Superior temporal gyrus (tissue), 1 donor: ENCODE data around the gene GRAMD2B.

Experiments
- DNase-seq: peaks from one replicate; pipeline ENCODE4 v3.0.0-alpha.2; 2016; ENCODE audit errors: extremely low spot score

The GRAMD2B gene

DNA sequence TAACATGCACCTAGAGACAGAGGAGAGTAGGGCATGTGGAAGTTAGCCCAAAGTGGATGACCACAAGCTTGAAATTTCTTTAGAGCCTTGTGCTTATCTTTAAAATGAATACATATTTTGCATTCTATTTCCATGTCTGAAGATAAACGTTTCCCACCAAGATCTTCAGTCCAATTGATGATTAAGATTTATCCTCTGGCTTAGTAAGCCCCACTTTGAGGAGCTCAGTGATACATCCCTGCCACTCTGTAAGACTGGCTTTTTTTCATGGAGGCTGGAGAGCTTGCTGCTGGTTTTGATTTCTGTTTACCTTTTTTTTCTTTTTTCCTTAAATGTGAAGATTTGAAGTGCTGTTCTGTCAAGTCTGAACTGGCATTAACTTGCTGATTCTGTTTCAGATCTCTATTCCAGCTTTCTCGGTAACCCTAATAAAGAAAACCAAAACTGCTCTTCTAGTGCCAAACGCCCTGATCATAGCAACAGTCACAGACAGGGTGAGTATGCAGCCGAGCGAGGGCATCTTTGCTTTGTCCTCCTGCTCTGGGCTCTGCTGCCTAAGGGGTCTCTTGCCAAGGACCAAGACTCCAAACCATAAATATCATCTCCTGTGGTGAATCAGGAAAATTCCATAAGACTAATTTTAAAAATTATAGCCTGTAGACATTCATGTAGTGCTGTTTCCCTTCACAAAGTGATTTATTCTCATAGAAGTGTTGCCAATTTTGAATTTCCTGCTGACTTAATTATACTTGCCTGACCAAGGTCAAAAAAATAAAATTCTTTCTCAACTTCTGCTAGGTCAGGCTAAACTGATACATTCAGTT is 54.3 kb downstream of the GRAMD2B start:
- DNase-seq, result no peak

DNA sequence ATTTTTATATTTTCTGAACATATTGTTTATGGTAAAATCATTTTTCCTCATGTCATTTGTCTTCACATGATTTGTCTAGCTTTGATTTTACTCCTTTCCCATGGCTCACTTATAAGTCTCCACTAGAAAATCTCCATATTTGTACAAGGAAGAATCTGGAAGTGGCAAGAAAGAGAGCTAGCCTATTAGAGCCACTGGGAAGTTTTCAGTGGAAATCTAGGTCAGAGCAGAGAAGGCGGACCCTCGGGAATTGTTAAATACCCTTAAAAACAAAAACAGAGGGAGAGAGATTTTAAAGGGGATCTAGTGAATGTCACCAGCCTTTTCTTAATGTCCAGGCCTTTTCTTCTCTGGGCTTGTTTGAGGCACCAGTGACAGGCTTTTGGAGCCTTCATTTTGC is 56.6 kb downstream of the GRAMD2B start:
- DNase-seq, result no peak

DNA sequence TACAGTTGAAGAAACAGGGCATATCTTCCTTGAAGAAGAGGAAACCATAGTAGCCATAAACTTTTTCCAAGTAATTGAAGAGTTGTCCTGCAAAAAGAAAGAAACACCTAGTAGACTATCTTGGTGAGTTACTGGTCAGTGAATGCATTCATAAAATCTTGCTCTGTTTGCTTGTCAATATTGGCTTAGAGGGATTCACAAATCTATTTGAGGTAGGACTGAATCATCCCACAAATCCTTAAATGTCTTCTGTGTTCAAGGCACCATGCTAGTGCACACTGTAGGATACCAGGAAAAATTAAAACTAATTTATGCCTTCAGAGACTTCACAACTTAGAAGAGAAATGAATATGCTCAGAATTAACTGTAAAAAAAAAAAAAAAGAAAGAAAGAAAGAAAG is 57.6 kb downstream of the GRAMD2B start:
- DNase-seq, result no peak

DNA sequence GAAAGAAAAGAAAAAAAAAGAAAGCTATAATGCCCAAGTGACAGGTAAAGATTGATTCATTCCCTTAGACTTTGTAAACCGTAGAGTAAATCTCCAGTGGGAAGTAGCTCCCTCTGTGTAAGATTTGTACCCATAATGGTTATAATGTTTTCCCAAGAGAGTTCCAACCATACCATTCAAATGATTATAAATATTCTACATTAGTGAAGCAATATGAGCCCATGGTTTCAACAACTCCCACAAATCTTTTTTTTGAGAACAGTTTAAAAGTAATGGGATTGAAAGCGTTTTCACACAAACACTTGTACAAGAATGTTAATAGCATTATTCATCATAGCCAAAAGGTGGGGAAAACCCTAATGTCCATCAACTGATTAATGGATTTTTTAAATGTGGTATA is 58.0 kb downstream of the GRAMD2B start:
- DNase-seq, result no peak

DNA sequence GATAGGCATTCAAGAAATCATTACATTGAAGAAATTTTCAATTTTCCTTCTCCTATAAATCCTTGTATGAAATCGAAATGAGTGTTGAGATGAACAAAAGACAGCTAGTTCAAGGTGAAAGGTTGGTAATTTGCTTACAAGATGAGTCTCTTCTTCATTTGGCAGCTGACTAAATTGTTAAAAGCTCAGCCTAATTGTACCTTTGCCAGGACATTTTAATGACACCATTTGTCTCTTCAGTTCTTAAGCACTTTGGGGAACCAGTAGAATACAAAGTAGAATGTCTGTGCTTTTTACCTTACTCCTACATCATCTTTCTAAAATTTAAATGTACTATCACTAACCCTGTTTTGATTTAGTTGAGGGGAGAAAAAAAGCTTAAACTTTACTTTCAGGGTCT is 59.4 kb downstream of the GRAMD2B start:
- DNase-seq, result no peak

DNA sequence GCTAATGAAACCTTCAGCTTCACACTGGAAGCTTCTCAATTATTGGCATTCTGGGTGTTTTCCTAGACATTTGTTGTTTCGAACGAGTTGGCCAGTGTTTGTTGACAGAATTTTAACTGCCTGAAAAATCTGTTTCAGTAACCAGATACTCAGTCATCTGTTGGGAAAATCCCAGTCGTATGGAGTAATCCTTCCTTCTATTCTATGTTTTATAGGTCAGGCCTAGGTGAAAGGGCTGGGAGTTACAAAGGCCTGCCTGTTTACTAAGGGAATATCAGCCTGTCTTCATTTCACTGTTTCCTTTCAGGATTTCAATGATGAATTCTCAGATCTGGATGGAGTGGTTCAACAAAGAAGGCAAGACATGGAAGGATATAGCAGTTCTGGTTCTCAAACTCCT is 59.9 kb downstream of the GRAMD2B start:
- no peak for DNase-seq

DNA sequence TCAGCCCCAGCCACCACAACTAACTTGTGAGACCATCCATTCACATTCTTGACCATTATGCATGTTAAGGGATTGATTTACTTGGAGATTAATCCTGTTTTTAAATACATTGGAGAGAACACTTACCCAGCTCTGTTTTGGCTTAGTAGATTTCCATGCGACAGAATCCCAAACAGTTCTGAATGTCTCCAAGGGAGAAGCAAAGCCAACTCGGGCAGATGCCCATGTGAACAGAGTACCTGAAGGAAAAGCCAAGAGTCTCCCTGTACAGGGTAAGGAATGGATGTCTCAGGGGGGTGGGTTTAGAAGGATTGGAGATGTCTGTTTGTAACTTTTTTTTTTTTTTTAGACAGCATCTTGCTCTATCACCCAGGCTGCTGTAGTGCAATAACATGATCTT is 61.0 kb downstream of the GRAMD2B start:
- no peak for DNase-seq

DNA sequence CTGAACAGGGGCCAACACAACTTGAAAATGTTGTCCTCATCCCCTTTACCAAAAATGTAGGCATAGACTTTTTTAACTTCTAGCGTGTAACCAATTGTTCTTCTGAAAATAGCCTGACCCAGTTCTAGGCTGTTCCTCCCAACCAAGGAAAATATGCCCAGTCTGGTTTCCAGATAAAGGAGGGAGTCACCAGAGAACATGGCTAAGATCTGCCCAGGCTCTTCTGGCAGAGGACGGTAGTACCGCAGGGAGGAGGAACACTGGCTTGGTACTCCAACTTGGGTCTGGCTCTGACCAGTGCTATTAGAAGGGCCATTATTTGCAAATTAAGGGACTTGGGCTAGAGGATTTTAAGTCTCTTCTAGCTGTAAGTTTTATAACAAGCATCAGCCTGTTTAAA is 63.1 kb downstream of the GRAMD2B start:
- DNase-seq, result no peak

DNA sequence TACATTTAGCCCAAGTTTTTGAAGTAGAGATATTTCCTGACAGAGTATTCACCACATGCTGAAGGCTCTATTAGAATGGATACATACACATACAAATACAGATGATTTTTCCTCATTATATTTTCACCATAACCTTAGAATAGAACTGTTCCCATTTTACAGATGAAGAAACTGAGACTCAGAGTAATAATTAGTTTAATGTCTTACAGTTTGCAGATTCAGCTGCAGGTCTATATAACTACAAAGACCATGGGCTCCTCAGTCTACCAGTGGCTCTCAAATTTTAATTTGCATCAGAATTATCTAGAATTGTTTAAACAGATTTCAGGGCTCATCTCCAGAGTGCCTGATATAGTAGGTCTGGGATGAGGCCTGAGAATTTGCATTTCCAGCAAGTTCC is 64.4 kb downstream of the GRAMD2B start:
- DNase-seq, result no peak

DNA sequence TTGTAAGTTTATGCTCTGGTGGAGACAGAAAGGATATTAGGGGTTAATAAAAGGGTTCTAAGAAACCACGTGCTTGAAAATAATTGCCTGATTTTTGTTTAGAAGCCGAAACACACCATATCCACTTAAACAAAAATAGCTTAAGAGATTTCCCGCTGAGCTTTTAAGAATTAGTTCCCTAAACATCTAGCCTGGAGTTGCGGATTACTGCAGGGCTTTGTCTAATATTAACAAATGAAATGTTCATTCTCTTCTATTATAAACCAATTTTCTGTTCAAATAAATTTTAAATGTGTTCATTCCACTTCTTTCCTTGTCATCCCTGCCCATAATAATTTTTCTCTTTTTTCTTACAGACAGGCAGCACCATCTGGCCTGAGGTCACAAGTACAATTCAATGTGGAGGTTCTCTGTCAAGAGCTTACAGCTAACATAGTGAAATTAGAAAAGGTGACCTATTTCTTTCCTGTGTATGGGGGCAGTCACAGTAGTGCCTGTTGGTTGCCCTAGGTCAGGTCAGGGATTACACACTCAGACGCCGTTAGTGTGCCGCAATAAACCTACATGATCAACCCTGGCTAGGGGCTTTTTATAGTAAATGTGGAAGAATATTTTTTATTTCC is 65.3 kb downstream of the GRAMD2B start:
- DNase-seq, result peak; percentile 16

DNA sequence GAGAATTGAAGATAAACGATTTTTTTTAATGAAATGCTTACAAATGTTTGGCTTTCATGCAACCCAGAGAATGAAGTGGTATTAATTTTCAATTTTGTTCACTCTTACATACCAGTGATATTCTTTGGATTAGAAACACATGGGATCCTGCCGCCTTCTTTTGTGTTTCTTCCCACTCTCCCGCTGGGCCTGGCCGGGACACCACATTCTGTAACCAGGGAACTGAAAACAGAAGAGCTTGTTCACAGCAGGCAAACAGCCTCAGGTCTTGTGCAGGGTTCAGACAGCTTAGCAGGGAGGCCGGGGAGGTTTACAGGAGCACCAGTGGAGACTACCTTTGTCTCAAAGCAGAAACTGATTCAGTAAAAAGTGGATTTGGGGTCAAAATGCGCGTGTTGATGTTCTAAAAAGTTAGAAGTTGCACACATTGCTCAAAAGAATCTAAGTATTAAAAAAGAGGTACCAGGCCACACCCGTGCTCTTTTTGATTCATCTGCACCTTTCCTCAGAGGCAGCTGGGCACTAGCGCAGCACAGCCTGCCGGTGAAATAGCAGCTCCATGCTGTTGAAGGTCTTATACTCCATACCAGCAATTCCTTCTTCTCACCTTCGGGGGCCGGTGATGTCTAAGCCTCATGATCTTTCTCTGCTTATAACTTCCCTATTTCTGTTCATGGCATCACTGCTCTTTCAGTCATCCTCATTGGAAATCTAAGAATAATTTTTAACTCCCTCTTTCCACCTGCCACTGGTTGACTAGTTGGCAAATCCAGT is 67.1 kb downstream of the GRAMD2B start:
- DNase-seq, result peak; percentile 41

DNA sequence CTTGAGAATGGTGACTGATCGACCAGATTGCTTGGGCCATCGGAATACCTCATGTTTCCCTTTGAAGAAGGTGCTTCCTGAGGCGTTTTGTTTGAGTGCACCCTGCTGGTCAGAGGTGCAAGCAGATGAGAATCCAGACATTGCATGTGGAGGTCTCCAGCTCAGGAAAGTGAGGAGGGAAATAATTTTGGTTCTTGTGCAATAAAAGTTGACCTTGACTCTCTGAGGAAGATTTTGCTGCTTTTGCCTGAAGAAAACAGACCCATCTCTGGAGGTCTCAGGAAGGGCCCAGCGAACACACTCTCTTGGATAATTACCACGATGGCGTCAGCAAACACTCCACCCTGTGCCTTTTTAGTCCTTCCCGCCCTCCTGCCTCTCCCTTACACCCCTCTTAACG is 69.7 kb downstream of the GRAMD2B start:
- no peak for DNase-seq

DNA sequence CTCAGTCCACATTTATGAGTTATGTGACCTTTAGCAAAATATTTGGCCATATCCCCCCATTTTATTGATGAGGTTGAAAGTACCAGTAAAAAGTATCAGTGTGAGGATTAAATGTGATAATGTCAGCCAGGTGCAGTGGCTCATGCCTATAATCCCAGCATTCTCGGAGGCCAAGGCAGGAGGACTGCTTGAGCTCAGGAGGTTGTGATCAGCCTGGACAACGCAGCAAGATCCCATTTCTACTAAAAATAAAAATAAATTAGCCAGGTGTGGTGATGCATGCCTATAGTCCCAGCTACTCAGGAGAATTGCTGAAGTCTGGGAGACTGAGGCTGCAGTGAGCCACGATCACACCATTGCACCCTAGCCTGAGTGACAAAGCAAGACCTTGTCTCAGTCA is 71.2 kb downstream of the GRAMD2B start:
- no peak for DNase-seq

DNA sequence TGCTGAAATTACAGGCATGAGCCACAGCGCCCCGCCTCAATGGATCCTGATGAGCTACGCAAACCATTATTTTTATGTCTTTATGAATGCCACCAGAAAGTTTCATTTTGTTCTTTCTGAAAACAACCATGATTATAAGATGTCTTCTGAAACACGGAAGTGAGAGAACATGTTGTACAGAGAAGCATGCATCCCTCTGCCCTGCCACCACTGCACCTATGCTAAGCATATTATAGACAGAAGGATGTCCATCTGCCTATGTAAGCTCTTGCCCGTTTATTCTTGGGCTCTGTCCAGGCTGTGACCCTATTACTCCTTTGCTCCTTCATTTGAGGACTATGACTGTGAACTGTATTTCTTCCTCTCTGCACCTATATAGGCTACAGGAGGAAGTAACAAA is 74.3 kb downstream of the GRAMD2B start:
- DNase-seq, result no peak

DNA sequence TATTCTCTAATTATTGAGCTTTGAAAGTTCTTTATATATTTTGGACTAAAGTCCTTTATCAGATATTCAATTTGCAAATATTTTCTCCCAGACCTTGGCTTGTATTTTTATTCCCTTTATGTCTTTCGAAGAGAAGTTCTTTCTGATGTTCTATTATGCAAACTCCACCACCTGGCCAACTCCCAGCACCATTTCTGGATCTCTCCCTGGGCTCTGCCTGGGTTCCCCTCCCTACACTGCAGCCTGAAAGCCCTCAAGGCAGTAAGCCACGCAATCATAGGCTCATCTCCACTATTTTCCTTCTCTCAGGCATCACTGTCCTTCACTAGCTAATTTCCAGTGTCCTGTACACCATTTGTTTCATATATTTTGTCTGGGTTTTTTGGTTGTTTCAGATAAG is 76.1 kb downstream of the GRAMD2B start:
- DNase-seq, result no peak

DNA sequence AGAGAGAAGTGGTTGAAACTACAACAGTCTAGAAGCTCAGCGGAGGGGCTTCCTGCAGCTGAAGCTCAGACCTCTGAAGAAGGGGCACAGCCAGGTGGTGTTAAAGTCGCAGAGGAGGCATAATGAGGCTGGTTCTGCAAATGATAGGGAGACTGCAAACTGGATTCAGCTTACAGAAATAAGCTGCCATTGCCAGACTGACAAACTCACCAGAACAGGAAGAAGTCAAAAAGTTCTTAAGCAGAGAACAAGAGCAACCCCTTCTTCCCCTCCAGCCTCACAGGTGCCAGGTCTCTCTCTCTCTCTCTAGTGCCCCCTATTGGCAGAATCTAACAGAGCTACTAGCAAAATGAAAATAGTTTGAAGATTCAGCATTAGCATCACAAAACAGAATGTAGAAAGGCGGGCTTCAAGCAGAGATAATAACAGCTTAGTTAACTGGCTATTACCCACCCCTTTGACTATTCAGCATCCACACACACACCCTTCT is 76.7 kb downstream of the GRAMD2B start:
- DNase-seq, result peak; percentile 56

DNA sequence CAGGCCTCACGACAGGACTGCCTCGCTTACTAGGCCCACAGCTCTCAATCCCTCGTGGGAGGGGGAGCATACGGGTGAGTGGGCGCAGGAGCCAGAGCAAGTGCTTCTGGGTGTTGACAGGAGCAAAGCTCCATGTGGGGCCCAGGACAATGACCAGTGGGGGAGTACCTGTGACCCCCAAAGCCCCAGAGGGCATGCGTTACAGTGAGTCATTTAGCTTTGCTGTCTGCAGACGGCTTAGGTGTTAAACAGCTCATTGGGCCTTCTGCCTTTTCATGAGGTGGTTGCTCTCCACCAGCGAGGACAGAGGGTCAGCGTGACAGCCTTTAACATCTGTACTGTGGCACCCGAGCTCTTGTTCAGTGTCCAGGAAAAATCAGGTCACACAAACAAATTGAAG is 78.2 kb downstream of the GRAMD2B start:
- no peak for DNase-seq

DNA sequence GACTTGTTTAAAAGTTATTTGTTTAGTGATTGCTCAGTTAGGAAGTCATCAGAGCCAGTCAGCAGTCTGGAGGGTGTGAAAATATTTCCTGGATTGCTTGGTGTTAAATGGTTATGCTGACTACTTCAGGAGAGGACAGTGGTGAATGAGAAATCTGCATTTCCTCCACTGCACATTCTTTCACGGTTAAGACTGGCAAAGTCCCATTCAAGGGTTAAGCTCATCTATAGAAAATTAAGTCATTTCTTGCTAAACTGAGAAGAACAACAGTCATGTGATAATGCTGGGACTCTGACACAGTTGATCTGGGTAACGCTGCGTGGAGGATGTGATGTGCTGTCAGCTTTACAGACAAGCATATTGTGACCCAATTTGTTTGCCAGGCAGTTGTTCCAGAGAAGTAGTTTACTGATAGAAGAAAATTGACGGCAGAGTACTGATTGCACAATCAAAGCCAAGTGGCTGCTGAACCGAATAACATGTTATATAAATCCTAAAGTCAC is 80.4 kb downstream of the GRAMD2B start:
- peak; percentile 66 for DNase-seq

DNA sequence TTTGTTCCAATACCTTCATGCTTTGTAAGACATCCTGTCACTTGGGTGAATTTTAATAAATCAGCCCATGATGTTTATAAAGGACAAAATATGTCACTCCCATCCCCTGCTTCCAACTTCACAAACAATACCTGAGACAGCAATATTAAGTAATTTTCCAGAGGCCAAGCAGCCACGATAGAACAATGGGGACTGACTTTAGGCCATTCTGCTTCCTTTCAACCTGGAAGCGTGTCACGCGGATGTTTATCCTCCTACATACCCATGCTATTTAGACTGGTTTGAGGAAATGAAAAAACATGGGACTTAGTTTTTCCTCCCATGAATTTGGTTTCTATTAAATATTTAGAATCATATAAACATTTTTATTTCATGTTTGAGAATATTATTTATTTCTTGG is 82.9 kb downstream of the GRAMD2B start:
- no peak for DNase-seq

DNA sequence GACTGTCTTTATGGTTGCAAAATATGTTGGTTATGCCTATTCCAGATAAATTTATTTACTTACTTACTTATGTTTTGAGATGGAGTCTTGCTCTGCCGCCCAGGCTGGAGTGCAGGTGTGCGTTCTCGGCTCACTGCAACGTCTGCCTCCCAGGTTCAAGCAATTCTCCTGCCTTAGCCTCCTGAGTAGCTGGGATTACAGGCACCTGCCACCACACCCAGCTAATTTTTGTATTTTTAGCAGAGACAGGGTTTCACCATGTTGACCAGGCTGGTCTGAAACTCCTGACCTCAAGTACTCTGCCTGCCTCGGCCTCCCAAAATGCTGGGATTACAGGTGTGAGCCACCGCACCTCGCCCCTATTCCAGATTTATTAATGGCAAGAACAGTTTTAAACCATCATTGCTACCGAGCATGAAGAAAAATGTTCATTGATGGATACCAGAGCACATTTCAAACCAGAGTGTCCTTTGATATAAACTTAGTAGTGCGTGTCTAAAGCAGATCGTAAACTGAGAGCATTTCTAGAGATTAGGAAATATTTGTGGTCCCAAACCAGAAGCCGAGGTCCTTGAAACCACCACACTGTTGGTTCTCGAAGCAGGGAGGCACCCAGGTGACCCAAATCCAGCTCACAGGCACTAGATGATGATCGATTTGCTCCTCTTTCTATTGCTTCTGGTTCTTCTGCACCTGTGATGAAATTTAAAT is 85.2 kb downstream of the GRAMD2B start:
- DNase-seq, result no peak

DNA sequence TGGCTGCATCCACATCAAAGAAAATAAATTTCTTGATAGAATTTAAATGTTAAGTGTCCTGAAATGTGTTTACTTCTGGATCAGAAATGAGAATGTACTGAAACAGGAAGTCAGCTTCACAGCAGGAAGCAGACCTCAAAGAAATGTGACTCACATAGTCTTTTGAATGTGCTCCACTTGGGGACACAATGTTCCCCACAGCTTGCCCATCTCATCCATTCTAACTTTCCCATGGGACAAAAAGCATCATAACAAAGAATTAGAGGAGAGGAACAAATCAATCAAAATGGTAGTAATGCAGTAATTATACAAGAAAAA is 85.7 kb downstream of the GRAMD2B start:
- no peak for DNase-seq

DNA sequence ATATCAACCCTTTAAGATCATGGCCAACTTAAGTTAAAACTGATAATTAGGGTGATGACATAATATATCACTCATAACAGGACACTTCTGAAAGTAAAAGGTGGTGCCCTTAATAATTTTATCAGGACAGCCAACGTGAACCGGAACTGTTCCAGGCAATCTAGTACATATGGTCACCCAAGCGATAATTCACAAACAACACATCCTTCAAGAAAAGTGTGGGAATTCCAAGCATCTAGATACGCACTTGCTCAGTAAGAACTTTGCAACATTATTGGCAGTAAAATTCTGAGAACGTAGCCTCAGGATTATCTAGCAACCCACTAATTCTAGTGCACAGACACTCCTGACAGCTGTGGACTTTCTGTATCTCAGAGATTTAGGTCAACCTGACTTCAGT is 86.1 kb downstream of the GRAMD2B start:
- DNase-seq, result no peak
